K562 (cell line): Measurements from ENCODE around the gene LMF2. TPM values are rescaled to one million over a fixed set of nuclear protein-coding genes. Genes with fewer than 3 reads are reported as not detected.

Experiments
- BCLAF1 ChIP-seq, 2 experiments: fragments of 450-650 bp in 1 of 2; IDR thresholded peaks; 2 replicates each; pipeline ENCODE4 v1.6.1; 2011 to 2017; ENCODE audit warnings: low read depth in 2 of 2, antibody characterized with exemption in 1 of 2, borderline replicate concordance in 1 of 2, low read length in 1 of 2, mild to moderate bottlenecking in 1 of 2, mixed read lengths in 1 of 2; ENCODE audit not compliant: control insufficient read depth in 1 of 2
- RERE ChIP-seq: sonication (generic); formaldehyde crosslinking; IDR thresholded peaks from 2 replicates; pipeline ENCODE4 v1.8.0; 2023; ENCODE audit warnings: missing genetic modification reagents, mild to moderate bottlenecking, borderline replicate concordance
- THRB ChIP-seq: fragments of 450-650 bp; formaldehyde crosslinking; conservative IDR thresholded peaks from 2 replicates; pipeline ENCODE4 v1.4.0; 2022; ENCODE audit warnings: mild to moderate bottlenecking, missing genetic modification characterization
- ZNF12 ChIP-seq: sonication (generic); formaldehyde crosslinking; IDR thresholded peaks from 2 replicates; pipeline ENCODE4 v1.4.0; 2020; ENCODE audit warnings: mild to moderate bottlenecking, missing genetic modification reagents
- ZNF766 ChIP-seq: fragments of 200-800 bp; sonication (Bioruptor generic); conservative IDR thresholded peaks from 2 replicates; pipeline ENCODE4 v1.6.1; 2016; ENCODE audit warnings: missing genetic modification characterization, missing compliant biosample characterization
- polyA plus RNA-seq, 8 experiments: library from polyadenylated mRNA; depleted of rRNA in 4 of 8; stranded (reverse) in 5 of 8; unstranded in 3 of 8; fragments of >200 nt; fragmentation: Nextera tagmentation in 2 of 8; fragmentation: Illumina TruSeq in 1 of 8; extraction: Ambion mirVana in 2 of 8; extraction: Trizol in 1 of 8; gene quantifications; 2 replicates each; pipeline versions ENCODE4 v1.2.1 to v1.2.3, GENCODE V29; 2011 to 2014; ENCODE audit warnings: inconsistent platforms in 1 of 8, missing spikeins in 1 of 8
- total RNA-seq, 7 experiments: library from RNA; depleted of rRNA in 6 of 7; stranded (reverse); fragments of >200 nt in 6 of 7; fragmentation: Illumina TruSeq in 2 of 7; extraction: Trizol in 2 of 7; gene quantifications; 2 replicates each; pipeline versions ENCODE4 v1.2.1 to v1.2.3, GENCODE V29; 2011 to 2021; ENCODE audit warnings: low replicate concordance in 1 of 7
- TF ChIP-seq, protein P1 (sequence below): sonication (generic); formaldehyde crosslinking; IDR thresholded peaks from 2 replicates; pipeline ENCODE4 v1.8.0; 2022; ENCODE audit warnings: missing genetic modification reagents, mild to moderate bottlenecking, moderate library complexity, borderline replicate concordance

Gene LMF2
- total and polyA plus RNA-seq, 9 of the 15 experiments (the other 6 are each of a cell fraction or from before 2014, with no cell fraction given): 0.08 to 37.1 (median 7.6) TPM

DNA sequence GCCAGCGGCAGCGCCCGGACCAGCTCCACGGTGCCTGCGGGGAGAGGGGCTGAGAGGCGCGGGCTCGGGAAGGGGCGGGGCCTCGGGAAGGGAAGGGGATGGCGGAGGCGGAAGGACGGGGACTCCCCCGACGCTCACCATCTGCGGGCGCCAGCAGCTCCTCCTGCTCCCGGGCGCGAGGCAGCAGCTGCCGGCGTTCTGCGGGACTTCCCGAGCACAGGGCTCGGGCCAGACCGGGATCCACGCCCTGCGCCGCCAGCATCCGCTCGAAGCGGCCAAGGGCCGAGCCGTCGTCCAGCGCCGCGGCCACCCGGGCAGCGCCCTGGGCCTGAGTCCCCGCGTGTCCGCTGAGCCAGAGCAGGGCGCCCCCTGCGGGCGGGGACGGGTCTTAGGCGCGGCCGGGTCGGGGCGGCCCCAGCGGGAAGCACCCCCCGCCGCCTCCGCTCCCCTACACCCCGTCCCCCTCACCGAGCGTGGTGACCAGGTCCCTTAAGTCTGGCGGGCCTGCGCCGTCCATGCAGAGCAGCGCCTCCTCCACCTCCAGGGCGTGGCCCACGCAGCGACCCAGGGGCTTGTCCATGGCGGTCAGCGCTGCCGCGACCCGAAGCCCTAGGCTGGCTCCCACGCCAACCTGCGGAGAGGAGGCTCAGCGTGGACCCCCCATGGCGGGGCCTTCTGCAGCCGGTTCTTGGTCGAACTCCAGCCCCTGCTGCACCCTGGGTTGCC lies 18.8 kb upstream of the LMF2 start (continued):
- TF ChIP-seq THRB (CRISPR knock-in tag): no peak
- TF ChIP-seq BCLAF1 (IDR thresholded peaks at IDR 0.05; ENCODE audit: borderline replicate concordance in 1 of 2, control insufficient read depth in 1 of 2, low read depth in 2 of 2, low read length in 1 of 2): no peak
- TF ChIP-seq ZNF12 (CRISPR knock-in tag): no peak
- TF ChIP-seq, protein P1, sequence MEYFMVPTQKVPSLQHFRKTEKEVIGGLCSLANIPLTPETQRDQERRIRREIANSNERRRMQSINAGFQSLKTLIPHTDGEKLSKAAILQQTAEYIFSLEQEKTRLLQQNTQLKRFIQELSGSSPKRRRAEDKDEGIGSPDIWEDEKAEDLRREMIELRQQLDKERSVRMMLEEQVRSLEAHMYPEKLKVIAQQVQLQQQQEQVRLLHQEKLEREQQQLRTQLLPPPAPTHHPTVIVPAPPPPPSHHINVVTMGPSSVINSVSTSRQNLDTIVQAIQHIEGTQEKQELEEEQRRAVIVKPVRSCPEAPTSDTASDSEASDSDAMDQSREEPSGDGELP (CRISPR knock-in tag): no peak
- TF ChIP-seq ZNF766 (CRISPR knock-in tag): no peak
- no peak for TF ChIP-seq RERE (CRISPR knock-in tag)
